H1 (cell line): ENCODE results near the gene FAM209A. TPM values are rescaled to one million over a fixed set of nuclear protein-coding genes. Genes with fewer than 3 reads are reported as not detected.

ENCODE experiments used
- ATF3 ChIP-seq: IDR thresholded peaks from 2 replicates; pipeline ENCODE4 v1.6.1; 2011; ENCODE audit warnings: low read depth, mild to moderate bottlenecking, low read length; ENCODE audit not compliant: insufficient read depth
- CHD7 ChIP-seq: fragments of 300-600 bp; sonication (generic); IDR thresholded peaks from 2 replicates; pipeline ENCODE4 v1.7.1; 2012; ENCODE audit warnings: low read length, moderate library complexity, mild to moderate bottlenecking, inconsistent platforms; ENCODE audit not compliant: insufficient replicate concordance
- EZH2 ChIP-seq: fragments of 200-600 bp; sonication (generic); IDR thresholded peaks from 2 replicates; pipeline ENCODE4 v1.7.1; 2012; ENCODE audit warnings: low read depth, mild to moderate bottlenecking, moderate library complexity, low read length, inconsistent platforms; ENCODE audit not compliant: severe bottlenecking
- GTF2F1 ChIP-seq: IDR thresholded peaks from 2 replicates; pipeline ENCODE4 v1.6.1; 2012; ENCODE audit warnings: low read depth, low read length, improper control_type of control experiment, borderline replicate concordance
- MAFK ChIP-seq: IDR thresholded peaks from 2 replicates; pipeline ENCODE4 v1.6.1; 2012; ENCODE audit warnings: low read depth, mild to moderate bottlenecking, improper control_type of control experiment, low read length
- SP4 ChIP-seq: IDR thresholded peaks from 2 replicates; pipeline ENCODE4 v1.6.1; 2012; ENCODE audit warnings: low read length, inconsistent platforms
- USF2 ChIP-seq: IDR thresholded peaks from 2 replicates; pipeline ENCODE4 v1.6.1; 2011; ENCODE audit warnings: low read length, improper control_type of control experiment
- polyA plus RNA-seq, 7 experiments: library from polyadenylated mRNA; depleted of rRNA in 3 of 7; stranded (reverse) in 5 of 7; unstranded in 2 of 7; fragments of >200 nt in 5 of 7; fragments of 200-250 nt in 2 of 7; gene quantifications; 1 replicate in 5 of 7; 2 replicates in 1 of 7; 4 replicates in 1 of 7; pipeline versions ENCODE4 v1.2.1 to v1.2.3, GENCODE V29; 2011 to 2013; ENCODE audit warnings: missing spikeins in 2 of 7, mixed read lengths in 2 of 7
- total RNA-seq: library from RNA; stranded (reverse); fragmentation: NEBNext Ultra II Directional; extraction: Animal tissue kit (Norgen Biotek cat#: 25700); gene quantifications from 2 replicates; pipeline ENCODE4 v1.2.1, GENCODE V29; 2021

The FAM209A gene
- total and polyA plus RNA-seq, 2 of the 8 experiments (the other 6 are each of a cell fraction or from before 2014, with no cell fraction given) = 0.15 TPM; not detected in 1

GRCh38 chr20:56554869-56555268 is 30.3 kb downstream of the FAM209A start (continued):
- TF ChIP-seq CHD7 (no peak), ATF3 (no peak), SP4 (no peak), USF2 (no peak), MAFK (0 out of 2 replicates have a peak, but pooled peaks have one; percentile 16), EZH2 (no peak), GTF2F1 (no peak)
- TF ChIP-seq, all 59 proteins: peak for 2
